Liver (tissue), 9 donors: ENCODE results near the gene GRID2IP. TPM values are rescaled to one million over a fixed set of nuclear protein-coding genes. Genes with fewer than 3 reads are reported as not detected.
A peak's percentile ranks its signal among the peaks of the same experiment; 100 is the strongest.

Experiments used
- DNase-seq: peaks from one replicate; pipeline ENCODE4 v3.0.0-alpha.2; 2017; ENCODE audit warnings: low spot score
- H3K27ac ChIP-seq, 2 donors: one replicate each; pipeline ENCODE4 v1.7.0; 2013; ENCODE audit warnings: inconsistent platforms in 2 of 2, low read length in 2 of 2, control low read depth in 1 of 2, low read depth in 1 of 2, mild to moderate bottlenecking in 1 of 2
- H3K27me3 ChIP-seq, 4 donors: one replicate each; pipeline versions ENCODE4 v1.6.1 to v1.7.0; 2013; ENCODE audit warnings: low read length in 3 of 4, inconsistent platforms in 1 of 4, mild to moderate bottlenecking in 1 of 4, moderate library complexity in 1 of 4; ENCODE audit not compliant: control insufficient read depth in 4 of 4, insufficient read depth in 4 of 4
- H3K36me3 ChIP-seq, 4 donors: one replicate each; pipeline versions ENCODE4 v1.6.1 to v1.7.0; 2013; ENCODE audit warnings: low read length in 3 of 4, mild to moderate bottlenecking in 3 of 4, low read depth in 1 of 4, moderate library complexity in 1 of 4; ENCODE audit not compliant: control insufficient read depth in 4 of 4, insufficient read depth in 3 of 4
- H3K4me1 ChIP-seq, 4 donors: one replicate each; pipeline versions ENCODE4 v1.6.1 to v1.7.0; 2013; ENCODE audit warnings: low read length in 3 of 4, mild to moderate bottlenecking in 3 of 4, moderate library complexity in 1 of 4; ENCODE audit not compliant: control insufficient read depth in 4 of 4, insufficient read depth in 4 of 4
- H3K4me3 ChIP-seq, 3 donors: one replicate each; pipeline versions ENCODE4 v1.6.1 to v1.7.0; 2013; ENCODE audit warnings: low read length in 3 of 3, control low read depth in 1 of 3, low read depth in 1 of 3, mild to moderate bottlenecking in 1 of 3
- H3K9ac ChIP-seq, 2 donors: one replicate each; pipeline ENCODE4 v1.7.0; 2013; ENCODE audit warnings: low read length in 2 of 2, mild to moderate bottlenecking in 2 of 2, moderate library complexity in 2 of 2, control low read depth in 1 of 2, low read depth in 1 of 2
- H3K9me3 ChIP-seq, 4 donors: one replicate each; pipeline versions ENCODE4 v1.6.1 to v1.7.0; 2013; ENCODE audit warnings: low read length in 3 of 4; ENCODE audit not compliant: control insufficient read depth in 4 of 4
- ATF3 ChIP-seq: IDR thresholded peaks from 2 replicates; pipeline ENCODE4 v1.6.1; 2016; ENCODE audit warnings: antibody characterized with exemption
- CTCF ChIP-seq: fragments of 150-350 bp; IDR thresholded peaks from 2 replicates; pipeline ENCODE4 v1.5.1; 2017; ENCODE audit warnings: improper control_type of control experiment, low read depth, low read length; ENCODE audit not compliant: missing input control
- EGR1 ChIP-seq, 2 donors: IDR thresholded peaks; 2 replicates each; pipeline ENCODE4 v1.6.1; 2016 to 2018; ENCODE audit warnings: antibody characterized with exemption in 2 of 2, low read depth in 2 of 2
- FOXA1 ChIP-seq: IDR thresholded peaks from 2 replicates; pipeline ENCODE4 v1.6.1; 2016; ENCODE audit warnings: antibody characterized with exemption
- FOXA2 ChIP-seq: IDR thresholded peaks from 2 replicates; pipeline ENCODE4 v1.6.1; 2016; ENCODE audit warnings: antibody characterized with exemption
- GABPA ChIP-seq, 2 donors: IDR thresholded peaks in 1 of 2; conservative IDR thresholded peaks in 1 of 2; 2 replicates each; pipeline ENCODE4 v1.6.1; 2016; ENCODE audit warnings: antibody characterized with exemption in 2 of 2, mild to moderate bottlenecking in 1 of 2, moderate library complexity in 1 of 2
- HNF4A ChIP-seq, 2 donors: conservative IDR thresholded peaks; 2 replicates each; pipeline ENCODE4 v1.6.1; 2016; ENCODE audit warnings: antibody characterized with exemption in 2 of 2, mild to moderate bottlenecking in 2 of 2
- HNF4G ChIP-seq: IDR thresholded peaks from 2 replicates; pipeline ENCODE4 v1.6.1; 2016; ENCODE audit warnings: antibody characterized with exemption
- JUND ChIP-seq, 2 donors: IDR thresholded peaks; 2 replicates each; pipeline ENCODE4 v1.6.1; 2016; ENCODE audit warnings: antibody characterized with exemption in 2 of 2
- MAX ChIP-seq: IDR thresholded peaks from 2 replicates; pipeline ENCODE4 v1.6.1; 2016; ENCODE audit warnings: antibody characterized with exemption
- NR2F2 ChIP-seq: IDR thresholded peaks from 2 replicates; pipeline ENCODE4 v1.6.1; 2016; ENCODE audit warnings: antibody characterized with exemption
- RAD21 ChIP-seq, 2 donors: IDR thresholded peaks; 2 replicates each; pipeline ENCODE4 v1.6.1; 2016; ENCODE audit warnings: antibody characterized with exemption in 2 of 2, mild to moderate bottlenecking in 2 of 2
- REST ChIP-seq: IDR thresholded peaks from 2 replicates; pipeline ENCODE4 v1.6.1; 2016; ENCODE audit warnings: antibody characterized with exemption, mild to moderate bottlenecking
- RXRA ChIP-seq, 2 donors: IDR thresholded peaks; 2 replicates each; pipeline ENCODE4 v1.6.1; 2017 to 2018; ENCODE audit warnings: antibody characterized with exemption in 2 of 2, mild to moderate bottlenecking in 1 of 2
- SP1 ChIP-seq: IDR thresholded peaks from 2 replicates; pipeline ENCODE4 v1.6.1; 2018; ENCODE audit warnings: antibody characterized with exemption, mild to moderate bottlenecking
- TAF1 ChIP-seq: conservative IDR thresholded peaks from 2 replicates; pipeline ENCODE4 v1.6.1; 2016; ENCODE audit warnings: antibody characterized with exemption, mild to moderate bottlenecking
- YY1 ChIP-seq: IDR thresholded peaks from 2 replicates; pipeline ENCODE4 v1.6.1; 2016; ENCODE audit warnings: antibody characterized with exemption, mild to moderate bottlenecking
- ZBTB33 ChIP-seq: IDR thresholded peaks from 2 replicates; pipeline ENCODE4 v1.6.1; 2016; ENCODE audit warnings: antibody characterized with exemption
- WGBS: extraction: QIAGEN DNeasy Blood & Tissue Kit; methylation state at CpG from one replicate; pipeline ENCODE4 v1.1.7; 2013; 5-methylcytosine and 5-hydroxymethylcytosine counted together
- polyA plus RNA-seq, 2 donors: library from polyadenylated mRNA; stranded (reverse) in 1 of 2; unstranded in 1 of 2; fragments of 200-250 nt in 1 of 2; fragments of >200 nt in 1 of 2; fragmentation: Nextera tagmentation in 1 of 2; extraction: Ambion mirVana in 1 of 2; gene quantifications; one replicate each; pipeline versions ENCODE4 v1.2.1 to v1.2.3, GENCODE V29; 2013 to 2015
- total RNA-seq, 2 donors: library from RNA; depleted of rRNA; stranded (reverse); fragments of >200 nt; gene quantifications; one replicate each; pipeline ENCODE4 v1.2.3, GENCODE V29; 2014
- donor health status: healthy.
- donor health status: healthy.
- donor health status: healthy.
- donor health status: healthy.
- donor health status: healthy.

Gene GRID2IP
- total and polyA plus RNA-seq, 4 donors = 0.05 to 0.08 TPM; not detected in 2

GRCh38 chr7:6481445-6481844 lies 69.8 kb downstream of the GRID2IP start:
- Histone ChIP-seq H3K9me3 (no peaks in the 10 kb centered on the region), H3K27ac (no peak overlapping the region), H3K36me3 (peaks cover 0 to 7% (median 2%) of the 10 kb centered on the region in 4 donors), H3K27me3 (no peaks in the 10 kb centered on the region), H3K9ac (no peak overlapping the region), H3K4me1 (peaks cover 6 to 56% (median 43%) of the 10 kb centered on the region in 4 donors), H3K4me3 (peak overlapping the region; percentile 25 to 42 (median 37))
- TF ChIP-seq FOXA1 (no peak), MAX (no peak), RXRA (IDR thresholded peaks at IDR 0.05) (no peak), GABPA (IDR thresholded peaks at IDR 0.05 in 1 of 2, conservative IDR thresholded peaks at IDR 0.05 in 1 of 2) (no peak), HNF4A (conservative IDR thresholded peaks at IDR 0.05) (no peak), ZBTB33 (no peak), YY1 (no peak), SP1 (no peak), NR2F2 (no peak), CTCF (no peak), REST (no peak), ATF3 (no peak), TAF1 (no peak), JUND (IDR thresholded peaks at IDR 0.05) (no peak), EGR1 (IDR thresholded peaks at IDR 0.05; ENCODE audit: low read depth in 2 of 2) (no peak), RAD21 (IDR thresholded peaks at IDR 0.05) (no peak), HNF4G (no peak), FOXA2 (no peak)
- DNase-seq = no peak
- WGBS = 56% methylated on average over 6 of the region's 6 CpGs
